ENCODE measurements around the gene SSH3. TPM values are rescaled to one million over a fixed set of nuclear protein-coding genes. Genes with fewer than 3 reads are reported as not detected.

The SSH3 gene
- total and polyA plus RNA-seq, 2 of the 8 experiments (the other 6 are each of a cell fraction or from before 2014, with no cell fraction given) = 16.9 to 19.8 TPM

- ChIA-PET POLR2A (ENCODE audit: partially characterized antibody) (no interaction called here), CTCF (ENCODE audit: partially characterized antibody) (interaction anchor here (0.6 to 2.8 kb wide), 7 partner anchors 10 to 78 kb away, joined by 3 to 16 read pairs (median 3); no protein-coding TSS in a partner anchor)
- FAIRE-seq (no peak), DNase-seq (ENCODE audit: low read depth in 1 of 2, low spot score in 2 of 2) (no peak)
- H2BK20ac ChIP-seq (ENCODE audit: low read length) = no peak overlapping the region
- H3K9me3 ChIP-seq (ENCODE audit: insufficient read depth in 2 of 2, low read depth in 1 of 2, low read length in 1 of 2) = no peaks in the 10 kb centered on the region
- H3K9ac ChIP-seq (replicated peaks in 1 of 4; ENCODE audit: extremely low read depth in 1 of 4, low read depth in 3 of 4, low read length in 3 of 4) = no peak overlapping the region
- no peak overlapping the region for H3K27ac ChIP-seq (ENCODE audit: low read depth, low read length)
- no peak overlapping the region for H2BK5ac ChIP-seq (ENCODE audit: low read depth, low read length)
- H4K20me1 ChIP-seq (replicated peaks in 1 of 2; ENCODE audit: control insufficient read depth in 1 of 2, insufficient read depth in 2 of 2, low read length in 2 of 2) = peaks cover 0 to 1% of the 10 kb centered on the region in 2 experiments
- no peak overlapping the region for H4K91ac ChIP-seq (replicated peaks; ENCODE audit: insufficient read length, low read length)
- TF ChIP-seq RXRA (IDR thresholded peaks at IDR 0.05; ENCODE audit: insufficient read depth, low read depth, low read length) (no peak), EZH2 (IDR thresholded peaks at IDR 0.05; ENCODE audit: low read depth, low read length, severe bottlenecking) (no peak)
- no peak overlapping the region for H3K14ac ChIP-seq (ENCODE audit: insufficient read length)
- no peak overlapping the region for H3K23ac ChIP-seq (ENCODE audit: insufficient read length)
- no peaks in the 10 kb centered on the region for H3K23me2 ChIP-seq (ENCODE audit: low read depth, low read length)
- H2BK15ac ChIP-seq (ENCODE audit: low read length) = no peak overlapping the region
- H2BK120ac ChIP-seq (replicated peaks; ENCODE audit: low read depth, low read length) = no peak overlapping the region
- no peaks in the 10 kb centered on the region for H3K79me2 ChIP-seq (ENCODE audit: control insufficient read depth in 1 of 2, insufficient read depth in 2 of 2, low read length in 2 of 2)
- H3K27me3 ChIP-seq (replicated peaks in 1 of 4; ENCODE audit: control insufficient read depth in 3 of 4, extremely low read depth in 1 of 4, insufficient read depth in 3 of 4, low read length in 3 of 4) = no peaks in the 10 kb centered on the region
- no peak overlapping the region for H4K5ac ChIP-seq (ENCODE audit: insufficient read length, low read depth, low read length)
- H3K4me1 ChIP-seq (replicated peaks in 1 of 4; ENCODE audit: control insufficient read depth in 3 of 4, insufficient read depth in 4 of 4, low read length in 3 of 4) = no peaks in the 10 kb centered on the region
- no peak overlapping the region for H2AK5ac ChIP-seq (ENCODE audit: low read depth, low read length)
- no peak overlapping the region for H2AFZ ChIP-seq (ENCODE audit: low read length)
- no peak overlapping the region for H3K4me2 ChIP-seq (ENCODE audit: insufficient read depth in 1 of 2, low read depth in 2 of 2, low read length in 2 of 2)
- H3K4ac ChIP-seq (replicated peaks; ENCODE audit: insufficient read length, low read depth, low read length) = no peak overlapping the region
- H3K56ac ChIP-seq (replicated peaks; ENCODE audit: insufficient read length, low read depth, low read length) = no peak overlapping the region
- H3K36me3 ChIP-seq (ENCODE audit: control insufficient read depth in 2 of 4, insufficient read depth in 4 of 4, low read length in 3 of 4) = no peaks in the 10 kb centered on the region
- H4K8ac ChIP-seq (ENCODE audit: extremely low read depth, insufficient read depth, low read length) = no peak overlapping the region
- no peak overlapping the region for H3K4me3 ChIP-seq (ENCODE audit: extremely low read depth in 1 of 4, insufficient read depth in 2 of 4, low read depth in 3 of 4, low read length in 4 of 4)
- H3K79me1 ChIP-seq (ENCODE audit: low read depth, low read length) = no peaks in the 10 kb centered on the region
- no peak overlapping the region for H3K18ac ChIP-seq (ENCODE audit: extremely low read depth, low read length)
- no peak overlapping the region for H2BK12ac ChIP-seq (ENCODE audit: low read depth, low read length)
- 87% methylated on average over 6 of the region's 6 CpGs; no CpG with 5 or more reads in 1 of the 2 experiments for WGBS, 2 experiments (ENCODE audit: extremely low coverage in 1 of 2, insufficient coverage in 1 of 2, insufficient read length in 1 of 2, insufficient replicate concordance in 2 of 2, low coverage in 1 of 2, low lambda C conversion rate in 2 of 2, missing lambda C conversion rate in 1 of 2)
Measured at GRCh38 chr11:67332081-67332691, 28.9 kb downstream of the SSH3 start.
